HEK293 (cell line): ENCODE results near the gene CNN1.

Source experiments
- BCL11B ChIP-seq: fragments of 450-650 bp; formaldehyde crosslinking; IDR thresholded peaks from 2 replicates; pipeline ENCODE4 v1.5.1; 2016; ENCODE audit warnings: low read depth, missing biosample characterization, missing genetic modification characterization
- EGR2 ChIP-seq: fragments of 450-650 bp; formaldehyde crosslinking; IDR thresholded peaks from 2 replicates; pipeline ENCODE4 v1.5.1; 2016; ENCODE audit warnings: low read depth, missing biosample characterization, missing genetic modification characterization
- FEZF1 ChIP-seq: fragments of 450-650 bp; formaldehyde crosslinking; IDR thresholded peaks from 2 replicates; pipeline ENCODE4 v1.5.1; 2016; ENCODE audit warnings: missing biosample characterization, missing genetic modification characterization
- GLI2 ChIP-seq: fragments of 450-650 bp; formaldehyde crosslinking; IDR thresholded peaks from 2 replicates; pipeline ENCODE4; 2017; ENCODE audit warnings: missing biosample characterization, missing genetic modification characterization, low read depth, borderline replicate concordance
- GLI4 ChIP-seq: fragments of 450-650 bp; formaldehyde crosslinking; IDR thresholded peaks from 2 replicates; pipeline ENCODE4 v1.5.1; 2016; ENCODE audit warnings: missing biosample characterization, missing genetic modification characterization
- HIC1 ChIP-seq: fragments of 450-650 bp; formaldehyde crosslinking; IDR thresholded peaks from 2 replicates; pipeline ENCODE4 v1.5.1; 2016; ENCODE audit warnings: missing biosample characterization, missing genetic modification characterization
- KLF7 ChIP-seq: fragments of 450-650 bp; formaldehyde crosslinking; IDR thresholded peaks from 2 replicates; pipeline ENCODE4 v1.5.1; 2016; ENCODE audit warnings: missing biosample characterization, missing genetic modification characterization, borderline replicate concordance
- KLF8 ChIP-seq: fragments of 450-650 bp; formaldehyde crosslinking; IDR thresholded peaks from 2 replicates; pipeline ENCODE4 v1.5.1; 2016; ENCODE audit warnings: missing biosample characterization, missing genetic modification characterization
- MZF1 ChIP-seq: fragments of 450-650 bp; formaldehyde crosslinking; IDR thresholded peaks from 2 replicates; pipeline ENCODE4 v1.5.1; 2017; ENCODE audit warnings: missing biosample characterization, missing genetic modification characterization, borderline replicate concordance
- RBAK ChIP-seq: fragments of 450-650 bp; formaldehyde crosslinking; IDR thresholded peaks from 2 replicates; pipeline ENCODE4 v1.5.1; 2016; ENCODE audit warnings: missing biosample characterization, missing genetic modification characterization
- SP3 ChIP-seq: fragments of 450-650 bp; formaldehyde crosslinking; IDR thresholded peaks from 2 replicates; pipeline ENCODE4 v1.5.1; 2016; ENCODE audit warnings: missing biosample characterization, missing genetic modification characterization
- WT1 ChIP-seq: fragments of 450-650 bp; formaldehyde crosslinking; IDR thresholded peaks from 2 replicates; pipeline ENCODE4 v1.5.1; 2016; ENCODE audit warnings: missing biosample characterization, missing genetic modification characterization
- ZBTB20 ChIP-seq: fragments of 450-650 bp; formaldehyde crosslinking; IDR thresholded peaks from 2 replicates; pipeline ENCODE4 v1.5.1; 2016; ENCODE audit warnings: missing biosample characterization, missing genetic modification characterization
- ZBTB48 ChIP-seq: fragments of 450-650 bp; formaldehyde crosslinking; IDR thresholded peaks from 2 replicates; pipeline ENCODE4 v1.5.1; 2016; ENCODE audit warnings: missing biosample characterization, missing genetic modification characterization
- ZBTB49 ChIP-seq: fragments of 450-650 bp; formaldehyde crosslinking; IDR thresholded peaks from 2 replicates; pipeline ENCODE4 v1.5.1; 2016; ENCODE audit warnings: missing biosample characterization, missing genetic modification characterization, low read depth
- ZFP3 ChIP-seq: fragments of 450-650 bp; formaldehyde crosslinking; IDR thresholded peaks from 2 replicates; pipeline ENCODE4 v1.5.1; 2016; ENCODE audit warnings: low read depth, missing biosample characterization, missing genetic modification characterization
- ZFP41 ChIP-seq: fragments of 450-650 bp; formaldehyde crosslinking; IDR thresholded peaks from 2 replicates; pipeline ENCODE4 v1.5.1; 2016; ENCODE audit warnings: missing biosample characterization, missing genetic modification characterization, borderline replicate concordance
- ZNF114 ChIP-seq: fragments of 450-650 bp; formaldehyde crosslinking; IDR thresholded peaks from 2 replicates; pipeline ENCODE4 v1.5.0; 2017; ENCODE audit warnings: missing biosample characterization, missing genetic modification characterization
- ZNF146 ChIP-seq: fragments of 450-650 bp; formaldehyde crosslinking; IDR thresholded peaks from 2 replicates; pipeline ENCODE4 v1.5.1; 2016; ENCODE audit warnings: missing biosample characterization, missing genetic modification characterization
- ZNF175 ChIP-seq: fragments of 450-650 bp; formaldehyde crosslinking; IDR thresholded peaks from 2 replicates; pipeline ENCODE4 v1.5.1; 2016; ENCODE audit warnings: missing biosample characterization, missing genetic modification characterization
- ZNF23 ChIP-seq: fragments of 450-650 bp; formaldehyde crosslinking; IDR thresholded peaks from 2 replicates; pipeline ENCODE4 v1.5.1; 2016; ENCODE audit warnings: missing biosample characterization, missing genetic modification characterization, borderline replicate concordance
- ZNF24 ChIP-seq: fragments of 450-650 bp; formaldehyde crosslinking; IDR thresholded peaks from 2 replicates; pipeline ENCODE4 v1.5.1; 2016; ENCODE audit warnings: missing biosample characterization, missing genetic modification characterization
- ZNF274 ChIP-seq, 2 experiments: fragments of 200-500 bp in 1 of 2; fragments of 450-650 bp in 1 of 2; sonication (Bioruptor generic) in 1 of 2; formaldehyde crosslinking in 1 of 2; IDR thresholded peaks; 2 replicates each; pipeline versions ENCODE4 v1.5.1 to v1.6.1; 2014 to 2016; ENCODE audit warnings: borderline replicate concordance in 1 of 2, inconsistent platforms in 1 of 2, low read length in 1 of 2, missing biosample characterization in 1 of 2, missing genetic modification characterization in 1 of 2
- ZNF302 ChIP-seq: fragments of 450-650 bp; formaldehyde crosslinking; IDR thresholded peaks from 2 replicates; pipeline ENCODE4 v1.5.1; 2016; ENCODE audit warnings: missing biosample characterization, missing genetic modification characterization, low read depth
- ZNF335 ChIP-seq: fragments of 450-650 bp; formaldehyde crosslinking; conservative IDR thresholded peaks from 2 replicates; pipeline ENCODE4 v1.5.1; 2016; ENCODE audit warnings: missing biosample characterization, missing genetic modification characterization
- ZNF37A ChIP-seq: fragments of 450-650 bp; IDR thresholded peaks from 2 replicates; pipeline ENCODE4 v1.5.1; 2018; ENCODE audit warnings: missing biosample characterization, missing genetic modification characterization
- ZNF510 ChIP-seq: fragments of 450-650 bp; formaldehyde crosslinking; IDR thresholded peaks from 2 replicates; pipeline ENCODE4 v1.5.1; 2018; ENCODE audit warnings: mild to moderate bottlenecking, missing genetic modification characterization, missing biosample characterization; ENCODE audit not compliant: insufficient replicate concordance
- ZNF529 ChIP-seq: fragments of 450-650 bp; formaldehyde crosslinking; IDR thresholded peaks from 2 replicates; pipeline ENCODE4 v1.5.1; 2017; ENCODE audit warnings: missing genetic modification characterization, missing biosample characterization; ENCODE audit not compliant: insufficient replicate concordance
- ZNF558 ChIP-seq: fragments of 450-650 bp; formaldehyde crosslinking; IDR thresholded peaks from 2 replicates; pipeline ENCODE4 v1.5.1; 2016; ENCODE audit warnings: missing biosample characterization, missing genetic modification characterization
- ZNF596 ChIP-seq: fragments of 450-650 bp; IDR thresholded peaks from 2 replicates; pipeline ENCODE4 v1.5.0; 2018; ENCODE audit warnings: missing biosample characterization, mild to moderate bottlenecking, missing genetic modification characterization, moderate library complexity
- ZNF610 ChIP-seq: fragments of 450-650 bp; formaldehyde crosslinking; IDR thresholded peaks from 2 replicates; pipeline ENCODE4 v1.5.1; 2016; ENCODE audit warnings: missing biosample characterization, missing genetic modification characterization, borderline replicate concordance
- ZNF624 ChIP-seq: fragments of 450-650 bp; formaldehyde crosslinking; IDR thresholded peaks from 2 replicates; pipeline ENCODE4 v1.5.1; 2017; ENCODE audit warnings: missing biosample characterization, missing genetic modification characterization
- ZNF670 ChIP-seq: fragments of 450-650 bp; formaldehyde crosslinking; IDR thresholded peaks from 2 replicates; pipeline ENCODE4 v1.5.1; 2016; ENCODE audit warnings: missing biosample characterization, missing genetic modification characterization, low read depth
- ZNF747 ChIP-seq: fragments of 450-650 bp; formaldehyde crosslinking; IDR thresholded peaks from 2 replicates; pipeline ENCODE4 v1.5.1; 2016; ENCODE audit warnings: missing biosample characterization, missing genetic modification characterization
- ZNF76 ChIP-seq: fragments of 450-650 bp; formaldehyde crosslinking; IDR thresholded peaks from 2 replicates; pipeline ENCODE4; 2016; ENCODE audit warnings: low read depth, missing biosample characterization, missing genetic modification characterization, borderline replicate concordance
- ZNF837 ChIP-seq: fragments of 450-650 bp; formaldehyde crosslinking; IDR thresholded peaks from 2 replicates; pipeline ENCODE4 v1.5.1; 2016; ENCODE audit warnings: missing biosample characterization, missing genetic modification characterization
- ZNF843 ChIP-seq: fragments of 450-650 bp; formaldehyde crosslinking; IDR thresholded peaks from 2 replicates; pipeline ENCODE4 v1.5.1; 2016; ENCODE audit warnings: missing biosample characterization, missing genetic modification characterization
- ZSCAN23 ChIP-seq: fragments of 450-650 bp; formaldehyde crosslinking; IDR thresholded peaks from 2 replicates; pipeline ENCODE4 v1.5.1; 2016; ENCODE audit warnings: missing biosample characterization, missing genetic modification characterization

The CNN1 gene

GRCh38 chr19:11528551-11529341, 9.9 kb upstream of the CNN1 start, which contains the start of gene ECSIT (continued):
- TF ChIP-seq ZNF24 (tag by site-specific recombination) (no peak), ZBTB48 (no peak), ZNF558 (tag by site-specific recombination) (no peak), ZFP3 (tag by site-specific recombination) (no peak), EGR2 (tag by site-specific recombination) (peak; percentile 77), SP3 (tag by site-specific recombination) (peak; percentile 91), WT1 (no peak), ZNF76 (tag by site-specific recombination) (0 out of 2 replicates have a peak, but pooled peaks have one; percentile 83), ZNF837 (tag by site-specific recombination) (no peak), ZNF114 (tag by site-specific recombination) (no peak), GLI4 (tag by site-specific recombination) (no peak), ZNF747 (tag by site-specific recombination) (no peak), ZNF37A (tag by site-specific recombination) (no peak), GLI2 (tag by site-specific recombination) (no peak), ZNF23 (no peak), MZF1 (no peak), ZFP41 (no peak), FEZF1 (tag by site-specific recombination) (no peak), ZNF335 (peak; percentile 99), ZNF175 (no peak), KLF8 (tag by site-specific recombination) (peak; percentile 41; the same call in 1 of the 2 replicates), BCL11B (tag by site-specific recombination) (peak; percentile 67; the same call in 1 of the 2 replicates), ZNF843 (tag by site-specific recombination) (no peak), ZNF610 (tag by site-specific recombination) (peak; percentile 65; the same call in 1 of the 2 replicates), ZSCAN23 (tag by site-specific recombination) (no peak), RBAK (tag by site-specific recombination) (no peak), ZNF302 (no peak), ZNF529 (tag by site-specific recombination) (no peak), HIC1 (peak; percentile 76), ZNF596 (tag by site-specific recombination) (no peak), ZBTB49 (tag by site-specific recombination) (no peak), ZNF670 (tag by site-specific recombination) (no peak), ZNF624 (no peak), KLF7 (tag by site-specific recombination) (no peak), ZBTB20 (tag by site-specific recombination) (peak; percentile 75; the same call in 1 of the 2 replicates), ZNF510 (tag by site-specific recombination) (no peak), ZNF146 (tag by site-specific recombination) (no peak), ZNF274 (IDR thresholded peaks at IDR 0.05; ENCODE audit: low read length) (no peak), ZNF274 (tag by site-specific recombination; IDR thresholded peaks at IDR 0.05; ENCODE audit: borderline replicate concordance) (no peak)
